Stomach (tissue), 4 donors: ENCODE measurements around the gene MACROH2A1.

Experiments
- CTCF ChIP-seq, 7 experiments: fragments of 450-650 bp in 4 of 7; fragments of 200-600 bp in 3 of 7; sonication (generic) in 3 of 7; IDR thresholded peaks; one replicate each; pipeline ENCODE4 v1.5.1; 2016 to 2019; ENCODE audit warnings: antibody characterized with exemption in 7 of 7, control low read depth in 2 of 7, mild to moderate bottlenecking in 1 of 7
- EP300 ChIP-seq: sonication (generic); formaldehyde crosslinking; IDR thresholded peaks from one replicate; pipeline ENCODE4 v1.6.1; 2017; ENCODE audit warnings: antibody characterized with exemption
- POLR2A ChIP-seq, 4 donors: fragments of 450-650 bp; IDR thresholded peaks; one replicate each; pipeline ENCODE4 v1.6.1; 2016; ENCODE audit warnings: antibody characterized with exemption in 4 of 4, control low read depth in 2 of 4, mild to moderate bottlenecking in 1 of 4, moderate library complexity in 1 of 4

- TF ChIP-seq CTCF (IDR thresholded peaks at IDR 0.05) (no peak), EP300 (no peak), POLR2A (IDR thresholded peaks at IDR 0.05) (no peak)
Measured at GRCh38 chr5:135437796-135438560, 38.9 kb upstream of the MACROH2A1 start.
